ENCODE results near the gene LRRC36.

DNA sequence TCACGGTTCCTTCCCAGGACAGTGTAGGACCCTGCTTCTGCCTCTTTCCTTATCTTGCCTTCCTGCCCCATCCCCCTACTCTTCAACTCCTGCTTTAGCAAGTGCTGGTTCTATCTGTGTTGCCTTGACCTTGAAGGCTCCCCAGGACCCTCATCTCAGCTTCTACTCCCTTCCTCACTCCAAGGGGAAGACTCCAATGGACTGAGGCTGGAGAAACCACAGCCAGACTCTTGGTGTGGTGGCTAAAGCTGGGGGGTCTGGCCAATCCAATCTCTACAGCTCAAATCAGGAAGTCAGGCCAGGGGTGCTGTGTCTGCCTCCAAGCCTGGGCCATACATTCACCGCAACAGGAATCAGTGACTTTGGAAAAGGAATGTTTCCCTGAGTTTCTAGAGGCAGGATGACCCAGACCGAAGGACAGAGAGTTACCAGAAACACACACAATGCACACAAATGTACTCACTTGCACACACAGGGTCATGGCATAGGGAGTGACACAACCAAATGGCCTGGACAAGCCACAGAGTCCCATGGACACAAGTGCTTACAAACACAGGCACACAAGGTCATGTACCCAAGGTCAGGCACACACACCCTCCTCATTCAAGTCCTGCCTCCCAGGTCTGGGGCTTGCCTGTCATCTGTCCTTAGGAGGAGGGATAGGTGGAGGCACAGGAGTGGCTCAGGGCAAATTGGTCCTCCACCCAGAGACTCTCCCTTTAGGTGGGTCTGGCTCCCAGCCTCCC lies 102.6 kb downstream of the LRRC36 start:
- no peak for TF ChIP-seq EZH2 (IDR thresholded peaks at IDR 0.05; ENCODE audit: low read length, unreplicated experiment)
- no peak for TF ChIP-seq CTCF (conservative IDR thresholded peaks at IDR 0.05; ENCODE audit: low read depth, low read length)

Measured in PC-3 (cell line).